Suppressor macrophage treated with lipopolysaccharide for 1 hour (primary cell): ENCODE results near the gene PTEN.
"Not testable (repeated sequence)": the region's sequence is repeated elsewhere in the genome, so short reads cannot be mapped to it uniquely, and the experiment has no call there.

Experiments used
- DNase-seq, 3 donors: peaks; one replicate each; pipeline ENCODE4 v3.0.0-alpha.2; 2020 to 2022

Gene PTEN

DNA sequence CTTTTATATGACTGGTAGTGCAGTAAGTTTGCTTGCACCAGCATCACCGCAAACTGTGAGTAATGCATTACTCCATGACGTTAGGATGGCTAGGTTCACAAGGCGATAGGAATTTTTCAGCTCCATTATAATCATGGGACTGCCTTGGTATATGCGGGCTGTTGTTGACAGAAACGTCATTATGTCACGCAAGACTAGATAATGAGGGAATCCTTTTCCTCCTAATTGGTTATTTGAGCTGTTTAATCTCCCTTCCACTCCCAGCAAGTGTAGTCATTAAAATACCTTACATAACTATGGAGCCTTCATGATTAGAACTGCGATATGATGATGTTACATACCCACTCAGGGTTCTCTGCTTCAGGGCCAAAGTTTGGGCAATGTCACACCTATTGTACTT lies 17.4 kb upstream of the PTEN start:
- DNase-seq: peak in 1 of 3 donors; percentile 7

DNA sequence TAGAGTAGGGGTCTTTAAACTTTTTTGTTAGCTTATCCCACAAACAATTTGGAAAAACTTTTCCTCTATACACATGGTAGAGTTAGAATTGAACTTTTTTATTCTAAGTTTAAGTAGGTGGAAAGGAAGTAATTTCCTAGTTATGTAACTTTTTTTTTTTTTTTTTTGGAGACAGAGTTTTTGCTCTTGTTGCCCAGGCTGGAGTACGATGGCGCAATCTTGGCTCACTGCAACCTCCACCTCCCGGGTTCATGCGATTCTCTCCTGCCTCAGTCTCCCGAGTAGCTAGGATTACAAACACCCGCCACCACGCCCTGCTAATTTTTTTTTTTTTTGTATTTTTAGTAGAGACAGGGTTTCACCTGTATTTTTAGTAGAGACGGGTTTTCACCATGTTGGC lies 16.7 kb upstream of the PTEN start:
- not testable (repeated sequence) for DNase-seq

DNA sequence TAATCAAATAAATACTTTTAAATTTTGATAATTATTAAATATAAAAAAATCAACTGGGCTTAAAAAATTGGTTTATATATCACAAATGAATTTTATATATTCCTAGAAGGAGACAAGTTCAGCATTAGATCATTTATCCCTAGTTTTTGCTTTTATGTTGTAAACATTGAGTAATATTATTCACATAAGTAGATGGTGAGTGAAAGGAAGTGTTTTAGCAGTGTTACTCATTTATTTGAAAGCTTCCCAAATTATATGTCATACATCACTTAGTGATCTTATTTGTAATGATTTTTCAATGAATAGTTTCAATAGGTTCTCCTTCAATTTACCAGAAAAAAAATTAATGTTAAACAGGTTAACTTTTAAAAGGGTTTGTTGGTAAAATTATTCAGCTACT lies 15.9 kb upstream of the PTEN start:
- DNase-seq: peak in 2 of 3 donors; percentile 50 to 61

DNA sequence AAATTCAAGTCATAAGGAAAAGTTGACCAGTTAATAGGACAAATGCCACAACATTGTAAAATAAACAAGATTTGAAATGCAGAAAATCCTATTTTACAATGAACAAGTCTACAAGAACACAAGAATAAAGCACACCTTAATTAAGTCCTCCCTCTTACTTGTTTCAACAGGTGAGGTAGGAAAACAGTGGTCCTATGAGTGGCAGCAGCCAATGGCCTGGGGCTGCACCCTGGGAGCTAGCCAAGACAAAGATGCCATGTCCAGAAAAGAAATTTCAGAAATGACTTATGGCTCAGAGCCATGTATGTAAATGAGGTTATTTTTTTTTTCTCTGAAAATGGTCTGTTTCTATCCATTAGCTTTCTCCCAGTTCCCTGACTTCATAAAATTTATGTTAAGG lies 14.4 kb upstream of the PTEN start:
- DNase-seq: no peak

DNA sequence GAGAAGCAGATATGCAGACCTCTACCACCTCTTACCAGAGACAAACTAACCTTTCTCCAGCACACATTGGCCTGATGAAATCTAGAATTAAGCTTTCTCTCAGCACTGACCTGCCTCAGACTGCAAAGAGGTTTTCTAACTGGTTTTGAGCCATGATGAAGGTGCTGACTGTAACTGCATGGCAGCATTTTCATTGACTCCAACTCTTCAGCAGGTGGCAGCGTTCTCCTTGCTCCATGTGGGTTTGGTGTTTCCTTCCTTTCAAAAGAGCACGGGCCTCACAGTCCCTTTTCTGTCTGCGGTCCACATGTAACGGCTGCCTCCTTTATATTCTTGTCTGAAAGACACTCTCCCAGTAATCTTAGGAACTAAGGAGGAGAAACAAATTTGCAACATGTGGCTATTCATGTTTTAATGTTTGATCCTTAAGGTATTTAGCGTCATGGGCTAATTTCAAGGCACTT lies 12.7 kb upstream of the PTEN start:
- DNase-seq: peak; percentile 39 to 46 (median 43)

DNA sequence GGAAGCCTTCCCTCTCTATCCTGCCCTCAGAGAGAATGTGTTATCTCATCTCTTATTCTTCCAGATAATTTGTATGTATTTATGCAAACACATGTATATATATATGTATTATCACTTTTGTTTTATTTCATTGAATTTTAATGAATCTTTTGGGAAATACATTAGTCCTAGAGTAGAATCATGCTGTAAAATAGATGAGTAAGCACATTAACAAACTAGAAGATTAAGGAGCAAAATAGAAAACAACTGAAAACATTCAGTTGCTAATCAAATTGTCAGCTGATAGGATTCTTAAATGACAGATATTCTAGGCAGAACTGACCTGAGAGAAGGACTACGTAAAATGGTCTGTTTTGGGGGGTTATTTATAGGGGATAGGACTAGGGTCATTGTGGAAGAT lies 11.3 kb upstream of the PTEN start:
- DNase-seq: no peak

DNA sequence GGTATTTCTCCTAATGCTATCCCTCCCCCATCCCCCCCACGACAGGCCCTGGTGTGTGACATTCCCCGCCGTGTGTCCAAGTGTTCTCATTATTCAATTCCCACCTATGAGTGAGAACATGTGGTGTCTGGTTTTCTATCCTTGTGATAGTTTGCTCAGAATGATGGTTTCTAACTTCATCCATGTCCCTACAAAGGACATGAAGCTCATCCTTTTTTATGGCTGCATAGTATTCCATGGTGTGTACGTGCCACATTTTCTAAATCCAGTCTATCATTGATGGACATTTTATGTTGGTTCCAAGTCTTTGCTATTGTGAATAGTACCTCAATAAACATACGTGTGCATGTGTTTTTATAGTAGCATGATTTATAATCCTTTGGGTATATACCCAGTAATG lies 8.2 kb upstream of the PTEN start:
- not testable (repeated sequence) for DNase-seq

DNA sequence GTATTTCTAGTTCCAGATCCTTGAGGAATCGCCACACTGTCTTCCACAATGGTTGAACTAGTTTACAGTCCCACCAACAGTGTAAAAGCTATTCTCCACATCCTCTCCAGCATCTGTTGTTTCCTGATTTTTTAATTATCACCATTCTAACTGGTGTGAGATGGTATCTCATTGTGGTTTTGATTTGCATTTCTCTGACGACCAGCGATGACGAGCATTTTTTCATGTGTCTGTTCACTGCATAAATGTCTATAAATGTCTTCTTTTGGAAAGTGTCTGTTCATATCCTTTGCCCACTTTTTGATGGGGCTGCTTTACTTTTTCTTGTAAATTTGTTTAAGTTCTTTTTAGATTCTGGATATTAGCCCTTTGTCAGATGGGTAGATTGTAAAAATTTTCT lies 7.8 kb upstream of the PTEN start:
- DNase-seq: not testable (repeated sequence)

DNA sequence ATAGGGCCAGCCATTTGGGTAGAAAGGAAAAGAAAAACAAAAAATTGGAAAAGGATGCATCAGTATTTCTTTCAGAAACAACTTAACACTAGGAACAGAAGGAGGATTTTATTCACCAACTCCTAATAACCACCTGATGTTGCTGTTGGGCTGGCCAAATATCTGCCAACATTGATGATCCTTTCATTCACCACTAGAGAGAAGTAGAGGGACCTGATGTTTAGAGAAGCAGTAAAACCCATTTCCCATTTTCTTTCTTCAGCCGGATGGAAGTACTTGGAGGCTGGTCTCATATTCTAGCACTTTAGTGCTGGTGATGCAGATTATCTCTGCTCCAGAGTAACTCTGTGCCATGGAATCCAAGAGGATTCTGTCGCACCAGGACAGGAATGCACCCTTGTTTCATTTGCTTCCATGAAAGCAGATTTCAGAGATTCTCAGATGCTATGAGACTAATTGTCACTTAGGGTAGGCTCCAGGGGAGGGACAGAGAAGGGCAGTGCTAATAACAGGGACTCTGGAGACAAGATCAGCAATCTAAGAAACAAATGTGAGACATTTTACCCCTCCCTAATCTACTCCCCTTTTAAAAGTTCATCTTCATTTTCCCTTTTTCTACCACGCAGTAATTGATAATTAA lies 3.1 kb upstream of the PTEN start:
- DNase-seq: peak; percentile 65 to 87 (median 84)

DNA sequence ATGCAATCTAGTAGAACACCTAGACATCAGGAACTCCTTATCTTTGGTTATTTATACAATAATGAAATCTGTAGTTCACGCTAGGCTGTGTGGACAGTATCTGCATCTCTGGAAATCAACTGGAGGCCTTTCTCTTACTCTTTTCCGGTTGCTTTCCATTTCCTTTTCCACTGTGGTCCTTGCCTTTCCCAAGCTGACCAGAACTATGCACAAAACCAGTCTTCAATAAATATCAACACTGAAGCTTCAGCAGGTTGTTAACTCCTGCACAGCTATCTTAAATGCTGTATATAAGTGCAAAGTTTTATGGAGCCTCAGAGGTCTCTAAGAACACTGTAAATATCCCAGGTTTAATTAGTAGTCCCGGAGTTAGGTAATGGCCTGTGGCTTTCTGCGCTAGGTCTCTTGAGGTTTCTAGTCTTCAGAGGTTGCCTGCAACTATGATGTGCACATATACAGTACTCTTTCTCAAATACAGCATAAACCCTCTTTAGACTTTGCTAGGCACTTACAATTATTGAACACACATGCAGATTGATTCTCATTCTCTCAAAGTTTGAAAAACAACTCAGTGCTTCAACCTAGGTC lies 2.5 kb upstream of the PTEN start:
- no peak for DNase-seq

DNA sequence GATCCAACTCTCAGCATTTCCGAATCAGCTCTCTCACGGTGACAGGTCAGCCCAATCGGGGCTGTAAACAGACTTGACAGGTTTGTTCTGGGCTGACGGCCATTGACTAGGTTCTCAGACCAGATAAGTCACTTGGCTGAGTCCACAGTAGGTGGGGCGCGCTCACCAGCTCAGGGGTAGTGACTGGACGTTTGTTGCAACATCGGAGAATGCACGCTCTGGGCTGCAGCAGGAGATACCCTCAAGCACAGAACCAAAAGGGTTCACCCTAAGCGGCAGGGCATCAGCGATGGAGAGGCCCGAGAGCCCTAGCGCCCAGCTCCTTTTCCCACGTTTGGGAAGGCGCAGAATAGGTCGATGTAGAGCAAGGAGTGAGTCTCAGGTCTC lies 1.9 kb upstream of the PTEN start:
- peak; percentile 88 to 92 (median 90) for DNase-seq

DNA sequence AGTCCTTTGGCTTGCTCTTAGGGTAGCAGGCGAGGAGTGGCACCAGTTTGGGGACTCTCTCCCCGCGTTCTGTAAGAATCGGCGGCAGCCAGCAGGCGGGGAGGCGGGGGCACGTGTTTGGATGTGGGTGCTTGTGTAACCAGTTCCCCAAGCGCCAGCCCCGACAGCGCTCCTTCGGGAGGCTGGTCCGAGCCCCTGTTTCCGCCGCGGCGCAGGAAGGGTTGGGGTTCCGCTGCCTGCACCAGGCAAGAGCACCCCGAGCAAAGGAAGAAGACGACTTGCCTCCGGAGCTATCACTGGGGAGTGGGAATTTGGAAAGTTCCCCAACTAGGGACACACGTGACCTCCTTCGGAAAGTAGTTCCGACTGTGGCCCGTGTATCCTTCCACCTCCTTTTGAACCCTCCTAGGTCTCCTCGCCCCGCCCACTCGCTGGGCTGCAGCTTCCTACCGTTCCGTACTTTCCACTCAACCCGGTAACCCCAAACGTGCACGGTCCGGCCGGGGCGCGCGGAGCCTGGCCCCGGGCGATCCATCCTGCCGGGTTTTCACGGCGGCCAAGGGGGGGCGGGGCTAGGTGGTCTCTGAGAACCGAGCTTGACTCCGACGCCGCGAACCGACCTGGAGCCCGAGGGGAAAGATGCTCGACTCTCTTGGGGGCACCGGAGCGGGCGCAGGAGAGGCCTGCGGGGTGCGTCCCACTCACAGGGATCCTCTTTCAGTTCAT lies 1.3 kb upstream of the PTEN start:
- peak; percentile 98 for DNase-seq

DNA sequence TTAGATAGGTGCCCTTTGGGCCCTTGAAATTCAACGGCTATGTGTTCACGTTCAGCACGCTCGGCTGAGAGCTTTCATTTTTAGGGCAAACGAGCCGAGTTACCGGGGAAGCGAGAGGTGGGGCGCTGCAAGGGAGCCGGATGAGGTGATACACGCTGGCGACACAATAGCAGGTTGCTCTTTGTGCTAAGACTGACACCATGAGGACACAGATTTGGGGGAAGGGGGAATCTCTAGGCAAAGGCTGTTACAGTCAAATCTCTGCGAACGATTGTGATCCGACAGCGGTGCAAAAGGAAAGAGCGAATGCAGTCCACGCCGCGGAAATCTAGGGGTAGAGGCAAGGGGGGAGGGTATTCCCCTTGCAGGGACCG lies 759 bp upstream of the PTEN start:
- peak in 1 of 3 donors; percentile 49 for DNase-seq

DNA sequence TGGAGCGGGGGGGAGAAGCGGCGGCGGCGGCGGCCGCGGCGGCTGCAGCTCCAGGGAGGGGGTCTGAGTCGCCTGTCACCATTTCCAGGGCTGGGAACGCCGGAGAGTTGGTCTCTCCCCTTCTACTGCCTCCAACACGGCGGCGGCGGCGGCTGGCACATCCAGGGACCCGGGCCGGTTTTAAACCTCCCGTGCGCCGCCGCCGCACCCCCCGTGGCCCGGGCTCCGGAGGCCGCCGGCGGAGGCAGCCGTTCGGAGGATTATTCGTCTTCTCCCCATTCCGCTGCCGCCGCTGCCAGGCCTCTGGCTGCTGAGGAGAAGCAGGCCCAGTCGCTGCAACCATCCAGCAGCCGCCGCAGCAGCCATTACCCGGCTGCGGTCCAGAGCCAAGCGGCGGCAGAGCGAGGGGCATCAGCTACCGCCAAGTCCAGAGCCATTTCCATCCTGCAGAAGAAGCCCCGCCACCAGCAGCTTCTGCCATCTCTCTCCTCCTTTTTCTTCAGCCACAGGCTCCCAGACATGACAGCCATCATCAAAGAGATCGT lies 598 bp downstream of the PTEN start:
- DNase-seq: peak; percentile 40 to 63 (median 51)

DNA sequence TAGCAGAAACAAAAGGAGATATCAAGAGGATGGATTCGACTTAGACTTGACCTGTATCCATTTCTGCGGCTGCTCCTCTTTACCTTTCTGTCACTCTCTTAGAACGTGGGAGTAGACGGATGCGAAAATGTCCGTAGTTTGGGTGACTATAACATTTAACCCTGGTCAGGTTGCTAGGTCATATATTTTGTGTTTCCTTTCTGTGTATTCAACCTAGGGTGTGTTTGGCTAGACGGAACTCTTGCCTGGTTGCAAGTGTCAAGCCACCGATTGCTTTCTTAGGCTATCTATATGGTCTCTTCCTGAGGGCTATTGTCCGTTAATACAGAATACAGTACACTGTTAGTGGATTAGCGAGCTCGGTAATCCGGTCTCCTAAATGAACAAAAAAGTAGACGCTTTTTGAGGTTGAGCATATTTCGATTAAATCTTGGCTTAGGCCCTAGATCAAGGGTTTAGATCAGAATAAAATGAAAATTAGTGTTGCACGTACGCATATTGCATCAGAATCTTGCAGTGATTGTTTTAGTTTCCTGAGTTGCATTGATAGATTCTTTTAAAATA lies 1.2 kb downstream of the PTEN start:
- DNase-seq: peak in 2 of 3 donors; percentile 20 to 24

DNA sequence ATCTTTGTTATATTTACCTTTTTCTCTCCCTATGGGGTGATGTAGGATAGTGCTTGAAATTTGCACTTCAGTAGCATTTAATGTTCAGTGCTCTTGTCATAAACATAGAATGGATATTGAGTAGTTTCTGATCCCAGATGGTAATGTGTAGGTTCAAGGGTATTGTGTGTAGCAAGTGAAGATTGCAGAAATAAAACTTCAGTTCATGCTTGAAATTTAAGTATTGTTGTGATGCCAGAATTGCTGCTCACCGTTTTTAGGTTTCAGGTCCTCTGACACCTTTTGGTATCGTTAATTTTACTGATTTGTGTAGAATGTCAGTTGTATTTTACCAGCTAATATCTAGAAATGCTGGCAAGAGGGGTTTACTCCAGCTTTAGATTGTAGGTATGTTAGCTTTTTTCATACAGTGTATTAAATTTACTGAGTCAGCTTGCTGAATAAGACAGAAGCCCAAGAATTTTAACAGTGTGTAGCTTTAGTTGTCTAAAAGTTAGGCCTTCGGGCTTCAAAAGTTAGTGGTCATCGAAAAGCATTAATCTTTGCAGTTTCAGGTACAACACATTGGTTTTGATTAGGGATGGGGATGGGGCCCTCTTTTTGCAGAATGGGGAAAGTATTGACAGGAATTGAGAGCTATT lies 1.9 kb downstream of the PTEN start:
- no peak for DNase-seq

DNA sequence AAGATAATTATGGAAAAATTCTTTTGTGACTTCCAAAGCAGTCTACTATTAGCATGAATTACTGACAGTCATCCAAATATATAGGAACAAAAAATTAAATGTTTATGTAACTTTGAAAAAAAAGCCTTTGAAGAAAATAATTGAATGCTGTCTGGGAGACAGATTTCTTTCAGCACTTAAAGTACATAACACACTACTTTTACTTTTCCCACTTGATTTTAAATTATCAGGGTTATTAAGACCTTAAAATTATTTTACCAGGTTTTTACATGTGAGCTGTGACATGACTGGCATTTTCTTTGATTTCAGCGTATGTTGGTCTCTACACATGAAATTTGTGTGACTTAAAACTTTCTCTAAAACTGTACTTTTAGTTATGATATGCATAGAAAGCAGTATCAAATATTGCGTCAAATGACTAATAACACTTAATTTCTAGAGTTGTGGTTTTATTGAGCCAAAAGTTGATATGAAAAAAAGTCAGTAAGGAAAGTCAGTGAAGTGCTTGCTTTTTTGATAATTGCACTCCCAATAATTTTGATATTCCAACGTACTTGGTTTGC lies 3.1 kb downstream of the PTEN start:
- peak in 1 of 3 donors; percentile 26 for DNase-seq

DNA sequence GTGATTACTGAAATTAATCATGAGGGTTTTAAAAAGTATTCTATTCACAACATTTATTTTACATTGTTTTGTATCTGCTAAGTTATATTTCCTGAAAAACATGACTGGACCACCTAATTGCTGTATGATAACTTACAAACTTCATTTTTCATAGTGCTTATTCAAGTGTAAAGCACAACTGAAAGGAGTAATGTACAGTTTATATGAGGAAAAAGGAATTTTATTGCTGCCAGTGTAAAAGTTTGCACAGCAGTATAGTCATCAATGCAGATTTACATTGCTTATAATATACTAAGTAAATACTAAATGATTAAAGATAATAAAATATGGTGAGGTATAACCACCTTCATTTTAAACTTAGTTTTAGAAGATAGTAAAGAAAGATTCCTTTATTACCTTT lies 4.0 kb downstream of the PTEN start:
- no peak for DNase-seq

DNA sequence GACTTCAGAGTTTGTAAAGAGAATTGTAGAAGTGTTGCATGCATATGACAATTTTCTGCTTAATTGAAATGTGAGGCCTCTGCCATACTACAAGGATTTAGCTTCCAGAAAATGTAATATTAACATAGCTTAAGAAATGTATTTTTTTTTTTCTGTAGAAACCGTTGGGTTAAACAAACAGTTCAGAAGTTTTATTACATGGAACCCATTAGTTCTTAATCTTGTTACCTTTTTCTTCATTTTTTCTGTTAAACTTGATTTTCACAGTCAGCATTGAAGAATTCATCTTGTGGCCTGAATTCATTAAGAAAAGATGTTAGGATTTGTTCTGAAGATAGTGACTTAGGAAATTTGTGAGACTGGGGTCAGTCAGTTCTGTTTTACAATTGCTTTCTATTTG lies 4.9 kb downstream of the PTEN start:
- no peak for DNase-seq

DNA sequence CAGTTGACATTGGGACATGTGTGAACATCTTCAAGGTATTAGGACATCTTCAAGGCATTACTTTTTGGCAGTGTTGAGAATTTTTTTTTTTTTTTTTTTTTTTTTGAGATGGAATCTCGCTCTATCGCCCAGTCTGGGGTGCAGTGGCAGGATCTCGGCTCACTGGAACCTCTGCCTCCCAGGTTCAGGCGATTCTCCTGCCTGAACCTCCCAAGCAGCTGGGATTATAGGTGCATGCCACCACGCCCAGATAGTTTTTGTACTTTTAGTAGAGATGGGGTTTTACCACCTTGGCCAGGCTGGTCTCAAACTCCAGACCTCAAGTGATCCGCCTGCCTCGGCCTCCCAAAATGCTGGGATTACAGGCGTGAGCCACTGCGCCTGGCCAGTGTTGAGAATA lies 5.7 kb downstream of the PTEN start:
- not testable (repeated sequence) for DNase-seq

DNA sequence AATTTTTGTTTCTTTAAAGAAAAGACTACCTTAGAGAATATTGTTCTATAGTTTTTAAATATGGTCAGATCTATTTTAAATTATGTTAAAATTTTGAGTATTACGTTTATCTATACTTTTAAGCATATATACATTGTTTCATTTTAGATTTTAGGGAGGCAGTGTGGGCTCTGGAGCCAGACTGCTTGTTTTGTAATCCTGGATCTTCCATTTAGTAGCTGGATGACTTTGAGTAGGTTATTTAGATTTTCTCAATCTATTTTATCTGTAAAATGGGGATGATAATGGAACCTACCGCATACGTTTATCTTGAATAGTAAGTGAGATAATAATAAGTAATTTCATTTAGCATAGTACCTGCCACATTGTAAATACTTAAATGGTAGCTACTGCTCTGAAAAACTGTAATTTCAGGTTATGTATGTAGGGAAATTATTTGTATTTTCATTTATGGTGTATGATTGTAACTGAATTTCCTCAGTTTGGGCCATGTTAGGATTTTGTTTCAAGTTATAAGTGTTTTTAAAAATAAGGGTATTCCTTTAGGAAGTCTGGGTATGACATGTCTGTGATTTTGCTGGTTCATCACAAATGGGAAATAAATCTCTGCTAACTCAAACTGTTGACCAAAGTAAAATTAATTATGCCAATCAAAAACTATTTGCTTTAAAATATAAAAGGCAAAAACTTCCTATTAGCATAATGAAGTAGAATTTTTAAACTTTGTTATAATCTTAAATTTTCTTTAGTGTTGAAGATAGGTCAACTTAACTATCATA lies 6.5 kb downstream of the PTEN start:
- DNase-seq: peak; percentile 18 to 54 (median 53)

DNA sequence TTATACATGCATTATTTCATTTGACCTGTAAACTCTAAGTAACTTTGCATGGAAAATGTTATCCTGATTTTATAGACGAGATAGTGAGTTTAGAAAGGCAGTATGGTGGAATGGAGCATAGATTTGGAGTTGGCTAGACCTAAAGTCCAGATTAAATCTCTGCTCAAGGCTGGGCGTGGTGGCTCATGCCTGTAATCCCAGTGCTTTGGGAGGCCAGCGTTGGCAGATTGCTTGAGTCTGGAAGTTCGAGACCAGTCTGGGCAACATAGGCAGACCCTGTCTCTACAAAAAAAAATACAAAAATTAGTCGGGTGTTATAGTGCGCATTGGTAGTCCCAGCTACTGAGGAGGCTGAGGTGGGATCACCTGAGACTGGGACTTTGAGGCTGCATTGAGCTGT lies 9.4 kb downstream of the PTEN start:
- DNase-seq: no peak
